ENCODE results near the gene PEPD. TPM values are rescaled to one million over a fixed set of nuclear protein-coding genes. Genes with fewer than 3 reads are reported as not detected.
A peak's percentile ranks its signal among the peaks of the same experiment; 100 is the strongest.

The PEPD gene
- total and polyA plus RNA-seq, 2 of the 4 experiments (the other 2 are of a cell fraction): 36.7 to 88.4 TPM

- TF ChIP-seq RCOR1 (IDR thresholded peaks at IDR 0.05; ENCODE audit: insufficient replicate concordance, low read length): no peak
Measured at GRCh38 chr19:33400856-33401682, 120.5 kb downstream of the PEPD start (continued).

- in situ Hi-C loops (cut with MboI; ENCODE audit: low sequenced_read_pairs): no loop called here
- H2BK20ac ChIP-seq (ENCODE audit: low read depth, low read length): no peak overlapping the region
- no peak overlapping the region for H3K4ac ChIP-seq (ENCODE audit: low read depth, low read length)
- ATAC-seq (ENCODE audit: low read depth) (no peak), DNase-seq (no peak)
- H3K36me3 ChIP-seq (ENCODE audit: control insufficient read depth, insufficient read depth, low read length): no peaks in the 10 kb centered on the region
- H4K8ac ChIP-seq (ENCODE audit: low read depth in 2 of 2, low read length in 2 of 2): no peak overlapping the region
- no peak overlapping the region for H2BK15ac ChIP-seq (ENCODE audit: low read depth, low read length)
- H3K9ac ChIP-seq (ENCODE audit: low read depth, low read length): no peak overlapping the region
- H2AK5ac ChIP-seq (ENCODE audit: low read depth, low read length): no peak overlapping the region
- no peak overlapping the region for H2BK120ac ChIP-seq (ENCODE audit: low read depth, low read length)
- H3K4me1 ChIP-seq (ENCODE audit: control insufficient read depth, insufficient read depth, low read length): peaks cover 12% of the 10 kb centered on the region
- no peak overlapping the region for H2BK5ac ChIP-seq (ENCODE audit: low read depth, low read length, poor library complexity, severe bottlenecking)
- H2AK9ac ChIP-seq (replicated peaks; ENCODE audit: low read depth, low read length, poor library complexity): peak overlapping the region; percentile 9
- no peak overlapping the region for H2AFZ ChIP-seq (replicated peaks; ENCODE audit: low read length, poor library complexity)
- CTCF ChIA-PET: no interaction called here
- H3K27me3 ChIP-seq (ENCODE audit: control insufficient read depth, insufficient read depth, low read length): no peaks in the 10 kb centered on the region
- peaks cover 11% of the 10 kb centered on the region; the same call in 1 of the 2 replicates for H4K20me1 ChIP-seq (ENCODE audit: insufficient read depth, low read length)
- no peak overlapping the region for H3K56ac ChIP-seq (ENCODE audit: extremely low read depth, insufficient read depth, low read length)
- H3K27ac ChIP-seq (ENCODE audit: insufficient read depth, low read length): no peak overlapping the region
- H3K18ac ChIP-seq (ENCODE audit: low read depth, low read length): no peak overlapping the region
- H3K4me3 ChIP-seq (ENCODE audit: insufficient read depth, low read depth, low read length): no peak overlapping the region
- no peak overlapping the region for H4K5ac ChIP-seq (ENCODE audit: low read depth, low read length)
- no peak overlapping the region for H3K4me2 ChIP-seq (ENCODE audit: low read depth, low read length)
- H3K9me3 ChIP-seq (ENCODE audit: control insufficient read depth, insufficient read depth, low read length): no peaks in the 10 kb centered on the region
- H3K79me1 ChIP-seq (ENCODE audit: low read depth in 1 of 2, low read length in 2 of 2): peaks cover 0 to 3% of the 10 kb centered on the region in 2 experiments; a peak in 1 of 4 replicates
- 81% methylated on average over 12 of the region's 22 CpGs; no CpG with 5 or more reads in 1 of the 2 experiments for WGBS, 2 experiments (ENCODE audit: extremely low coverage in 2 of 2, insufficient read length in 1 of 2)
- no peak overlapping the region for H4K91ac ChIP-seq (ENCODE audit: insufficient read depth, low read depth, low read length)
- peaks cover 3% of the 10 kb centered on the region; the same call in 1 of the 2 replicates for H3K9me1 ChIP-seq (ENCODE audit: insufficient read depth, low read length)
- intact Hi-C loops (cut with micrococcal nuclease): no loop called here
- H3K14ac ChIP-seq (replicated peaks; ENCODE audit: low read depth, low read length): no peak overlapping the region
- no TSS peak for BruUV-seq (replicated peaks)
- POLR2A ChIA-PET (ENCODE audit: unreplicated experiment): no interaction called here
- H3K23ac ChIP-seq (ENCODE audit: low read depth, low read length): no peak overlapping the region
- dilution Hi-C loops (cut with HindIII; ENCODE audit: low sequenced_read_pairs, unreplicated experiment): no loop called here
- TF ChIP-seq POLR2A (IDR thresholded peaks at IDR 0.05; ENCODE audit: low read depth, low read length): no peak
- TF ChIP-seq FOS (IDR thresholded peaks at IDR 0.05; ENCODE audit: low read depth, low read length): no peak
- TF ChIP-seq RFX5 (IDR thresholded peaks at IDR 0.05; ENCODE audit: low read depth, low read length): no peak
- no peak for TF ChIP-seq CHD1 (IDR thresholded peaks at IDR 0.05; ENCODE audit: low read depth, low read length)
- no peak for TF ChIP-seq CEBPB (IDR thresholded peaks at IDR 0.05; ENCODE audit: low read depth, low read length)
- TF ChIP-seq, protein P1, sequence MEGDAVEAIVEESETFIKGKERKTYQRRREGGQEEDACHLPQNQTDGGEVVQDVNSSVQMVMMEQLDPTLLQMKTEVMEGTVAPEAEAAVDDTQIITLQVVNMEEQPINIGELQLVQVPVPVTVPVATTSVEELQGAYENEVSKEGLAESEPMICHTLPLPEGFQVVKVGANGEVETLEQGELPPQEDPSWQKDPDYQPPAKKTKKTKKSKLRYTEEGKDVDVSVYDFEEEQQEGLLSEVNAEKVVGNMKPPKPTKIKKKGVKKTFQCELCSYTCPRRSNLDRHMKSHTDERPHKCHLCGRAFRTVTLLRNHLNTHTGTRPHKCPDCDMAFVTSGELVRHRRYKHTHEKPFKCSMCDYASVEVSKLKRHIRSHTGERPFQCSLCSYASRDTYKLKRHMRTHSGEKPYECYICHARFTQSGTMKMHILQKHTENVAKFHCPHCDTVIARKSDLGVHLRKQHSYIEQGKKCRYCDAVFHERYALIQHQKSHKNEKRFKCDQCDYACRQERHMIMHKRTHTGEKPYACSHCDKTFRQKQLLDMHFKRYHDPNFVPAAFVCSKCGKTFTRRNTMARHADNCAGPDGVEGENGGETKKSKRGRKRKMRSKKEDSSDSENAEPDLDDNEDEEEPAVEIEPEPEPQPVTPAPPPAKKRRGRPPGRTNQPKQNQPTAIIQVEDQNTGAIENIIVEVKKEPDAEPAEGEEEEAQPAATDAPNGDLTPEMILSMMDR (conservative IDR thresholded peaks at IDR 0.05; ENCODE audit: low read depth, low read length): no peak
- no peak for TF ChIP-seq USF2 (IDR thresholded peaks at IDR 0.05; ENCODE audit: low read depth, low read length)
- TF ChIP-seq ELK1 (IDR thresholded peaks at IDR 0.05; ENCODE audit: borderline replicate concordance, low read depth, low read length): no peak
- no peak for TF ChIP-seq MAZ (IDR thresholded peaks at IDR 0.05; ENCODE audit: borderline replicate concordance, low read depth, low read length)
Measured at GRCh38 chr19:33399745-33400681, 121.6 kb downstream of the PEPD start.
